Endothelial cell of umbilical vein (primary cell): ENCODE measurements around the gene GTF2E1.

Experiments
- EZH2 ChIP-seq: IDR thresholded peaks from 2 replicates; pipeline ENCODE4 v1.6.1; 2012; ENCODE audit warnings: borderline replicate concordance, low read depth, mild to moderate bottlenecking, moderate library complexity, low read length, inconsistent platforms; ENCODE audit not compliant: severe bottlenecking
- MAX ChIP-seq: IDR thresholded peaks from 2 replicates; pipeline ENCODE4 v1.6.1; 2011; ENCODE audit not compliant: insufficient read depth, insufficient read length
- POLR2A ChIP-seq: IDR thresholded peaks from 2 replicates; pipeline ENCODE4 v1.6.1; 2012; ENCODE audit warnings: low read depth, mild to moderate bottlenecking, control low read depth, low read length
- POLR2AphosphoS5 ChIP-seq: IDR thresholded peaks from 2 replicates; pipeline ENCODE4 v1.6.1; 2012; ENCODE audit warnings: low read depth, mild to moderate bottlenecking, control low read depth, low read length, moderate library complexity; ENCODE audit not compliant: insufficient read depth
- TF ChIP-seq, protein P1 (sequence below), 2 donors: IDR thresholded peaks; 1 replicate in 1 of 2; 2 replicates in 1 of 2; pipeline ENCODE4 v1.5.1; 2011; ENCODE audit warnings: low read length in 2 of 2, mild to moderate bottlenecking in 2 of 2, moderate library complexity in 2 of 2, control low read depth in 1 of 2, inconsistent platforms in 1 of 2, low read depth in 1 of 2; ENCODE audit not compliant: insufficient read depth in 1 of 2; ENCODE audit errors: extremely low read depth in 1 of 2

DNA sequence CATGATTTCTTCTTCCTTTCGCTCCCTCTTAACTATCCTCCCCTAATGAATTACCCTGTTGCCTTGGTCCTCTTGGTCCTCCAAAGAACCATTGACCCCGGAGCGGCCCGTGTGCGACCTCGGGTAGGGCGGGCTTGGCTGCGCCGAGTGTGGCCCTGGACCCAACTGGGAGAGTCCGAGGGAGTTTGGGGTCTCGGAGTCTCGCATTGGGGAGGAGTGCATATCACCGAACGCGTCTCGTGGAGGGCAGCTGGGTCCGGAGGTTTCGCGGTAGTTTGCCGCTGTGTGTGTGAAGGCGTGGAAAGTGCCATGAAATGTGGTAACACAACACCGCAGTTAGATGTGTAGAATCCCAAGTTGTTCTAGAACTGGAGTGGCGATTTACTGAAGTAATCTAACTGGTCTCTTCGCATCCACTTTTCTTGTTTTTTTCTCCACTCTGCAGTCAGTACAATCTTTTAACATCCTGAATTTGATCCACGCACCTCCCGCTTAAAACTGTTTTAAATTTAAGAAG, 363 bp downstream of the GTF2E1 start:
- TF ChIP-seq EZH2 = no peak
- no peak for TF ChIP-seq POLR2AphosphoS5
- TF ChIP-seq POLR2A = no peak
- TF ChIP-seq, protein P1, sequence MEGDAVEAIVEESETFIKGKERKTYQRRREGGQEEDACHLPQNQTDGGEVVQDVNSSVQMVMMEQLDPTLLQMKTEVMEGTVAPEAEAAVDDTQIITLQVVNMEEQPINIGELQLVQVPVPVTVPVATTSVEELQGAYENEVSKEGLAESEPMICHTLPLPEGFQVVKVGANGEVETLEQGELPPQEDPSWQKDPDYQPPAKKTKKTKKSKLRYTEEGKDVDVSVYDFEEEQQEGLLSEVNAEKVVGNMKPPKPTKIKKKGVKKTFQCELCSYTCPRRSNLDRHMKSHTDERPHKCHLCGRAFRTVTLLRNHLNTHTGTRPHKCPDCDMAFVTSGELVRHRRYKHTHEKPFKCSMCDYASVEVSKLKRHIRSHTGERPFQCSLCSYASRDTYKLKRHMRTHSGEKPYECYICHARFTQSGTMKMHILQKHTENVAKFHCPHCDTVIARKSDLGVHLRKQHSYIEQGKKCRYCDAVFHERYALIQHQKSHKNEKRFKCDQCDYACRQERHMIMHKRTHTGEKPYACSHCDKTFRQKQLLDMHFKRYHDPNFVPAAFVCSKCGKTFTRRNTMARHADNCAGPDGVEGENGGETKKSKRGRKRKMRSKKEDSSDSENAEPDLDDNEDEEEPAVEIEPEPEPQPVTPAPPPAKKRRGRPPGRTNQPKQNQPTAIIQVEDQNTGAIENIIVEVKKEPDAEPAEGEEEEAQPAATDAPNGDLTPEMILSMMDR (IDR thresholded peaks at IDR 0.05; ENCODE audit: extremely low read depth in 1 of 2, insufficient read depth in 1 of 2, low read depth in 1 of 2, low read length in 2 of 2) = no peak
- TF ChIP-seq MAX = no peak
